Pulmonary artery endothelial cell (primary cell): Measurements from ENCODE around the gene UGT3A2. TPM values are rescaled to one million over a fixed set of nuclear protein-coding genes. Genes with fewer than 3 reads are reported as not detected.

Experiments
- DNase-seq: peaks from one replicate; pipeline ENCODE4 v3.0.0-alpha.2; 2011; ENCODE audit warnings: low read depth, low spot score
- total RNA-seq: library from RNA; depleted of rRNA; stranded (reverse); fragments of >200 nt; gene quantifications from 2 replicates; pipeline ENCODE4 v1.2.3, GENCODE V29; 2014

The UGT3A2 gene
- total RNA-seq, 1 donor from 2014 or later, result not detected

DNA sequence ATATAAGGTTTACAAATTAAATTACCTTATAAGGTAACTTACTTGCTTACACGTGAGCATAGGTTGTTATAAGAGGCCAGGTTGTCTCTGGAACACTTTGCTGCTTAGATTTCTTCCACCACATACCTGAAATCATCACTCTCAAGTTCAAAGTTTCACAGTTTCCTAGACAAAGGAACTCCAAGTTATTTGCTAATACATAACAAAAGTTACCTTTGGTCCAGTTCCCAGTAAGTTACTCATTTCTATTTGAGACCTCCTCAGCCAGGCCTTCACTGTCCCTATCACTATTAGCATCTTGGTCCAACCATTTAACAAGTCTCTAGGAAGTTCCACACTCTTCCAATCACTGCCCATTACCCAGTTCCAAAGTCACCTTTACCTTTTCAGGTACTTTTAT, 57.0 kb downstream of the UGT3A2 start:
- DNase-seq, result no peak

- no peak for DNase-seq
Observed at GRCh38 chr5:36007366-36007765, 59.3 kb downstream of the UGT3A2 start.

GRCh38 chr5:36006163-36006562, 60.5 kb downstream of the UGT3A2 start:
- DNase-seq, result no peak

- no peak for DNase-seq
Observed at GRCh38 chr5:36001032-36001431, 65.7 kb downstream of the UGT3A2 start.

GRCh38 chr5:35999547-35999946, 67.1 kb downstream of the UGT3A2 start:
- no peak for DNase-seq

DNA sequence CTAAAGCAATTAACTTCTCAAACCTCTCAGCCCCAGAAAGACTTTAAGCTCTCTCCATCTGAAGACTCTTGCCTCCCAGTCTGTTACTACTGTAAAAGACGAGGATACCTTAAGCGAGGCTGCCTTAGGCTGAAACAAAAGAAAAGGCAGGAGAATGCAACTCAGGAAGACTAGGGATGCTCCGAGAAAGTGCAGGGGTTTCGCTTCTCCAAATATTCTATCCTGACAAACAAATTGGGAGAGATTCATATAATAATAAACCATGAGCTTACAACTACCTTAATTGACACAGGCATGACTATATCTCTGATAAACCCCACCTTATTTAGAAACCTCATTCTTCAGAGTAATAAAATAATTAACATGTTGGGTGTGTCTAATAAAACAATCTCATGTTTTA, 70.6 kb downstream of the UGT3A2 start:
- no peak for DNase-seq

- no peak for DNase-seq
Observed at GRCh38 chr5:35990941-35991611, 75.6 kb downstream of the UGT3A2 start, which contains the start of gene UGT3A1. Gene UGT3A1 (minus strand): TSS chr5:35991390. CDS start chr5:35991240, 150 bp downstream.

- no peak for DNase-seq
Observed at GRCh38 chr5:35990520-35990919, 76.2 kb downstream of the UGT3A2 start.

GRCh38 chr5:35988529-35988928, 78.2 kb downstream of the UGT3A2 start:
- DNase-seq, result no peak

- DNase-seq, result no peak
Observed at GRCh38 chr5:35987776-35988175, 78.9 kb downstream of the UGT3A2 start.

Other genes with a start within 250 kb of the UGT3A2 start
- gene IL7R, start 210.0 kb downstream of the UGT3A2 start, total RNA-seq, result 0.39 and 1.2 TPM in 2 replicates
- gene CAPSL, start 128.3 kb downstream of the UGT3A2 start, total RNA-seq, result not detected in 2 replicates
- not detected in 2 replicates for gene UGT3A1, start 75.5 kb downstream of the UGT3A2 start, total RNA-seq
- 5.1 and 13.8 TPM in 2 replicates for gene LMBRD2, start 85.0 kb upstream of the UGT3A2 start, total RNA-seq
- gene SKP2, start 85.2 kb upstream of the UGT3A2 start, total RNA-seq, result 23.9 and 51.7 TPM in 2 replicates
- 16.2 and 22.4 TPM in 2 replicates for gene NADK2, start 175.0 kb upstream of the UGT3A2 start, total RNA-seq
- not detected in 2 replicates for gene RANBP3L, start 235.0 kb upstream of the UGT3A2 start, total RNA-seq